Smooth muscle cell (in vitro differentiated cells): ENCODE measurements around the gene STX2. TPM values are rescaled to one million over a fixed set of nuclear protein-coding genes. Genes with fewer than 3 reads are reported as not detected.

Source experiments
- DNase-seq: peaks from one replicate; lab custom pipeline; 2025; ENCODE audit not compliant: unreplicated experiment; lab: John Stamatoyannopoulos, UW
- H2AFZ ChIP-seq: fragments of 200-600 bp; sonication (generic); 2 replicates; pipeline ENCODE4 v1.6.0; 2016; ENCODE audit warnings: antibody characterized with exemption, low read depth, mild to moderate bottlenecking
- H3F3A ChIP-seq: fragments of 200-600 bp; sonication (generic); 2 replicates; pipeline ENCODE4 v1.6.0; 2017; ENCODE audit warnings: antibody characterized with exemption, low read depth
- H3K27ac ChIP-seq: fragments of 200-600 bp; sonication (generic); 2 replicates; pipeline ENCODE4 v1.5.1; 2016; ENCODE audit warnings: low read depth, mild to moderate bottlenecking
- H3K27me3 ChIP-seq: fragments of 200-600 bp; sonication (generic); 2 replicates; pipeline ENCODE4 v1.6.1; 2016; ENCODE audit warnings: low read depth, mild to moderate bottlenecking
- H3K36me3 ChIP-seq: fragments of 200-600 bp; sonication (generic); 2 replicates; pipeline ENCODE4 v1.5.1; 2016; ENCODE audit warnings: low read depth
- H3K4me1 ChIP-seq: fragments of 200-600 bp; sonication (generic); 2 replicates; pipeline ENCODE4 v1.5.1; 2016; ENCODE audit warnings: low read depth
- H3K4me2 ChIP-seq: fragments of 200-600 bp; sonication (generic); 2 replicates; pipeline ENCODE4 v1.6.0; 2016; ENCODE audit warnings: mild to moderate bottlenecking
- H3K4me3 ChIP-seq: fragments of 200-600 bp; sonication (generic); 2 replicates; pipeline ENCODE4 v1.5.1; 2016; ENCODE audit warnings: mild to moderate bottlenecking
- H3K79me2 ChIP-seq: fragments of 200-600 bp; sonication (generic); 2 replicates; pipeline ENCODE4 v1.6.0; 2016; ENCODE audit warnings: low read depth, mild to moderate bottlenecking
- H3K9ac ChIP-seq: fragments of 200-600 bp; sonication (generic); 2 replicates; pipeline ENCODE4 v1.6.0; 2016; ENCODE audit warnings: low read depth
- H3K9me3 ChIP-seq: fragments of 200-600 bp; sonication (generic); replicated peaks from 2 replicates; pipeline ENCODE4 v1.5.1; 2016; ENCODE audit warnings: low read depth
- H4K20me1 ChIP-seq: fragments of 200-600 bp; sonication (generic); 2 replicates; pipeline ENCODE4 v1.6.0; 2016; ENCODE audit warnings: low read depth
- CTCF ChIP-seq: fragments of 200-600 bp; sonication (generic); IDR thresholded peaks from 2 replicates; pipeline ENCODE4 v1.5.1; 2017; ENCODE audit warnings: borderline replicate concordance, mild to moderate bottlenecking, antibody characterized with exemption; ENCODE audit not compliant: insufficient read depth, poor library complexity, severe bottlenecking
- WGBS: methylation state at CpG from one replicate; pipeline ENCODE4 v1.1.7; 2016; ENCODE audit warnings: low lambda C conversion rate; 5-methylcytosine and 5-hydroxymethylcytosine counted together
- polyA plus RNA-seq: library from polyadenylated mRNA; unstranded; fragments of >200 nt; fragmentation: Nextera tagmentation; extraction: Ambion mirVana; gene quantifications from 2 replicates; pipeline ENCODE4 v1.2.1, GENCODE V29; 2016
- total RNA-seq: library from RNA; depleted of rRNA; stranded (reverse); fragments of >200 nt; gene quantifications from 2 replicates; pipeline ENCODE4 v1.2.3, GENCODE V29; 2014

Gene STX2
- total and polyA plus RNA-seq, 2 experiments from 2014 or later: 25.3 to 32.8 TPM

- Histone ChIP-seq H3K27me3 (no peaks in the 10 kb centered on the region), H3K9me3 (no peaks in the 10 kb centered on the region), H3K4me2 (peak overlapping the region; percentile 92), H3K27ac (no peak overlapping the region), H3K79me2 (peaks cover 25% of the 10 kb centered on the region), H3K4me1 (peaks cover 24% of the 10 kb centered on the region), H3K36me3 (peaks cover 33% of the 10 kb centered on the region), H2AFZ (no peak overlapping the region), H3K9ac (no peak overlapping the region), H3K4me3 (peak overlapping the region; percentile 74), H4K20me1 (peaks cover 61% of the 10 kb centered on the region), H3F3A (peaks cover 45% of the 10 kb centered on the region)
- 82% methylated on average over 4 of the region's 4 CpGs for WGBS
- DNase-seq: no peak
- TF ChIP-seq CTCF: no peak
These were observed 34.8 kb upstream of the STX2 start for GRCh38 chr12:130873825-130874224.

GRCh38 chr12:130873106-130873795, 34.2 kb upstream of the STX2 start:
- DNase-seq: no peak
- H3K27me3 ChIP-seq: no peaks in the 10 kb centered on the region
- TF ChIP-seq CTCF: no peak
- peak overlapping the region; percentile 74 for H3K4me3 ChIP-seq
- 51% methylated on average over 4 of the region's 4 CpGs for WGBS
- peak overlapping the region; percentile 79 for H3K27ac ChIP-seq
- H3F3A ChIP-seq: peaks cover 45% of the 10 kb centered on the region
- H3K4me2 ChIP-seq: peak overlapping the region; percentile 92
- H3K36me3 ChIP-seq: peaks cover 33% of the 10 kb centered on the region
- H3K4me1 ChIP-seq: peaks cover 24% of the 10 kb centered on the region
- H3K9me3 ChIP-seq: no peaks in the 10 kb centered on the region
- H3K79me2 ChIP-seq: peaks cover 25% of the 10 kb centered on the region
- peaks cover 57% of the 10 kb centered on the region for H4K20me1 ChIP-seq
- H2AFZ ChIP-seq: no peak overlapping the region
- H3K9ac ChIP-seq: peak overlapping the region; percentile 85

- peak overlapping the region; percentile 15 for H2AFZ ChIP-seq
These were observed 33.4 kb upstream of the STX2 start for GRCh38 chr12:130872179-130873096.

More at GRCh38 chr12:130872179-130873096, 33.4 kb upstream of the STX2 start:
- H3K9ac ChIP-seq: peak overlapping the region; percentile 85
- peaks cover 25% of the 10 kb centered on the region for H3K79me2 ChIP-seq
- no peaks in the 10 kb centered on the region for H3K9me3 ChIP-seq
- H3F3A ChIP-seq: peaks cover 41% of the 10 kb centered on the region
- H4K20me1 ChIP-seq: peaks cover 50% of the 10 kb centered on the region
- 1% methylated on average over 25 of the region's 79 CpGs for WGBS
- H3K27me3 ChIP-seq: no peaks in the 10 kb centered on the region
- H3K4me1 ChIP-seq: peaks cover 24% of the 10 kb centered on the region
- H3K4me3 ChIP-seq: peak overlapping the region; percentile 74
- H3K4me2 ChIP-seq: peak overlapping the region; percentile 92
- DNase-seq: peak; percentile 53
- no peak for TF ChIP-seq CTCF
- peaks cover 33% of the 10 kb centered on the region for H3K36me3 ChIP-seq
- H3K27ac ChIP-seq: peak overlapping the region; percentile 79
